GM13976 (cell line): ENCODE data around the gene NEU3.
"Not testable (repeated sequence)": the region's sequence is repeated elsewhere in the genome, so short reads cannot be mapped to it uniquely, and the experiment has no call there.

Experiments
- DNase-seq: peaks from one replicate; pipeline ENCODE4 v3.0.0; 2012; ENCODE audit warnings: low spot score
- in situ Hi-C: fragments of 300-500 bp; cut with MboI; formaldehyde crosslinking; loops from one replicate; pipeline ENCODE4 v1.12.0; 2022; ENCODE audit warnings: low sequenced_read_pairs, mixed read lengths, inconsistent platforms; ENCODE audit not compliant: unreplicated experiment
- TF ChIP-seq, protein P1 (sequence below): IDR thresholded peaks from 2 replicates; pipeline ENCODE4 v1.5.1; 2012; ENCODE audit warnings: borderline replicate concordance, mild to moderate bottlenecking; ENCODE audit not compliant: insufficient read depth; ENCODE audit errors: extremely low read depth, missing control alignments, control extremely low read depth

NEU3 gene

DNA sequence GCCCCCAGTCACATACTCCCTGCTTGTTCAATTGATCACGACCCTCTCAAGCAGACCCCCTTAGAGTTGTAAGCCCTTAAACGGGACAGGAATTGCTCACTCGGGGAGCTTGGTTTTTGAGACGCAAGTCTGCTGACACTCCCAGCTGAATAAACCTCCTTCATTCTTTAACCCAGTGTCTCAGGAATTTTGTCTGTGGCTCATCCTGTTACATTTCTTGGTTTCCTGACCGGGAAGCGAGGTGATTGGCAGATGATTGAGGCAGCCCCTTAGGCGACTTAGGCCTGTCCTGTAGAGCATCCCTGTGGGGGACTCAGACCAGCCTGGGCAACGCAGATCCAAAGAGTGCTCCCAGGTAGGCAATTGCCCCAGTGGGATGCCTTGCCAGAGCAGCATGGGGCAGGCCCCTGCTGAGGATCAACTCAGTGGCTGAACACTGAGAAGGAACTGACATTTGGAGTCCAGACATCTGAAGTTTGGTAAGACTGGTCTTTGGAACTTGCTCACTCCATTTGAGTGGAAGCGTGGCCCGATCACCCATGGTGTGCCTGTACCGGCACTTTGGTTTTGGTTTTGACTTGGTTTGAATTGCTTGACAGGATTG is 51.5 kb downstream of the NEU3 start:
- TF ChIP-seq, protein P1, sequence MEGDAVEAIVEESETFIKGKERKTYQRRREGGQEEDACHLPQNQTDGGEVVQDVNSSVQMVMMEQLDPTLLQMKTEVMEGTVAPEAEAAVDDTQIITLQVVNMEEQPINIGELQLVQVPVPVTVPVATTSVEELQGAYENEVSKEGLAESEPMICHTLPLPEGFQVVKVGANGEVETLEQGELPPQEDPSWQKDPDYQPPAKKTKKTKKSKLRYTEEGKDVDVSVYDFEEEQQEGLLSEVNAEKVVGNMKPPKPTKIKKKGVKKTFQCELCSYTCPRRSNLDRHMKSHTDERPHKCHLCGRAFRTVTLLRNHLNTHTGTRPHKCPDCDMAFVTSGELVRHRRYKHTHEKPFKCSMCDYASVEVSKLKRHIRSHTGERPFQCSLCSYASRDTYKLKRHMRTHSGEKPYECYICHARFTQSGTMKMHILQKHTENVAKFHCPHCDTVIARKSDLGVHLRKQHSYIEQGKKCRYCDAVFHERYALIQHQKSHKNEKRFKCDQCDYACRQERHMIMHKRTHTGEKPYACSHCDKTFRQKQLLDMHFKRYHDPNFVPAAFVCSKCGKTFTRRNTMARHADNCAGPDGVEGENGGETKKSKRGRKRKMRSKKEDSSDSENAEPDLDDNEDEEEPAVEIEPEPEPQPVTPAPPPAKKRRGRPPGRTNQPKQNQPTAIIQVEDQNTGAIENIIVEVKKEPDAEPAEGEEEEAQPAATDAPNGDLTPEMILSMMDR: no peak
- in situ Hi-C loops: no loop called here
- DNase-seq: no peak

- in situ Hi-C loops: no loop called here
- DNase-seq: no peak
- TF ChIP-seq, protein P1: no peak
Measured at GRCh38 chr11:75041263-75041662, 52.5 kb downstream of the NEU3 start.

DNA sequence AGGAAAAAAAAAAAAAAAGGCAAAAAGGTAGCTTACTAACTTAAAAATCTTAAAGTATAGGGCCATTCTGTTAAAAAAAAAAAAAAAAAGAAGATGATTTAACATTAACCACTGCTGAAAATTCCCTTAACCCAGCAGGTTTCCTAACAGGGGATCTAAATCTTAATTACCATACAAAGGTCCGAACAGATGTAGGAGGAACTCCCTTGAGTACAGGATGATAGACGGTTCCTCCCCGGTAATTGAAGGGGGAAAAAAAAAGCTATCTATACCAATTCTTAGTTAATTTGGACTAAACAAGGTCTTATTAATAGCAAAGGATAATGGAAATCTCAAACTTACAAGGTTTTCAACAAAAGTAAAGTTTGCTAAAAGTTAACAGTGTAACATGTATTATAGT is 53.1 kb downstream of the NEU3 start:
- in situ Hi-C loops, DNase-seq: not testable (repeated sequence)

- in situ Hi-C loops, DNase-seq: not testable (repeated sequence)
Measured at GRCh38 chr11:75044381-75045170, 55.8 kb downstream of the NEU3 start.

- DNase-seq, in situ Hi-C loops: not testable (repeated sequence)
Measured at GRCh38 chr11:75046668-75047067, 57.9 kb downstream of the NEU3 start.

- TF ChIP-seq, protein P1: no peak
- DNase-seq: no peak
- in situ Hi-C loops: no loop called here
Measured at GRCh38 chr11:75047191-75047590, 58.5 kb downstream of the NEU3 start.

DNA sequence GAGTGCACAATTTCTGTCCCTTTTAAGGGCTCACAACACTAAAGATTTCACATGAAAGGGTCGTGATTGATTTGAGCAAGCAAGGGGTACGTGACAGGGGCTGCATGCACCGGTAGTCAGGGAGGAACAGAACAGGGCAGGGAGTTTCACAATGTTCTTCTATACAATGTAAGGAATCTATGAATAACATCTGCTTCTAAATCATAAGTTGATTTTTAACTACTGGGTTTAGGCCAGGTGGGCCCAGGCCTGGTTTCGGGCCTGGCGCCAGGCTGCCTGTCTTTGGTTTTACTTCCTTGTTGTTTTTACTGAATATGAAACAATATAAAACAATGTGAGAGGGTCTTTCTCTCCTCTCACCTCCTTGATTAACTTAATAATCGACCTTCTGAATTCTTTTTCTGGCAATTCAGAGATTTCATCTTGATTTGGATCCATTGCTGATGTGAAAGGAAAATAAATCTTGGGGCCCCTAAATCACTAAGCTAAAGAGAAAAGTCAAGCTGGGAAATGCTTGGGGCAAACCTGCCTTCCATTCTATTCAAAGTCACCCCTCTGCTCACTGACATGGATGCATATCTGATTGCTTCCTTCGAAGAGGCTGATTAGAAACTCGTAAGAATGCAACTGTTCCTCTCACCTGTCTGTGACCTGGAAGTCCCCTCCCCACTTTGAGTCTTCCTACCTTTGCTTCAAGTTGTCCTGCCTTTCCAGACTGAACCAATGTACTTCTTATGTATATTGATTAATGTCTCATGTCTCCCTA is 61.0 kb downstream of the NEU3 start:
- in situ Hi-C loops, DNase-seq: not testable (repeated sequence)

- TF ChIP-seq, protein P1: no peak
- in situ Hi-C loops: no loop called here
- DNase-seq: no peak
Measured at GRCh38 chr11:75050516-75050915, 61.8 kb downstream of the NEU3 start.
